MCF 10A (cell line): ENCODE data around the gene KRTAP22-2. TPM values are rescaled to one million over a fixed set of nuclear protein-coding genes. Genes with fewer than 3 reads are reported as not detected.

Source experiments
- Bru-seq: library from RNA; stranded (reverse); fragments of 400-500 nt; gene quantifications from one replicate; lab custom pipeline; 2021; lab: Mats Ljungman, UMichigan
- BruChase-seq, 2 experiments: library from RNA; stranded (reverse); fragments of 400-500 nt; gene quantifications; one replicate each; lab custom pipeline; 2021; lab: Mats Ljungman, UMichigan
- BruUV-seq: library from RNA; stranded (reverse); fragments of 400-500 nt; replicated peaks from 2 replicates; lab custom pipeline; 2021; lab: Mats Ljungman, UMichigan
- CTCF ChIA-PET: fragments of 300-600 bp; sonication (Branson Sonifier 250); formaldehyde crosslinking; extraction: SDS; loops from one replicate; lab custom pipeline; 2021; ENCODE audit warnings: antibody characterized with exemption, inconsistent platforms; lab: Yijun Ruan, JAX
- POLR2A ChIA-PET: fragments of 300-600, 350-650 bp; sonication (Branson Sonifier 250); formaldehyde crosslinking; extraction: SDS; loops from one replicate; lab custom pipeline; 2020; ENCODE audit warnings: antibody characterized with exemption, inconsistent platforms; lab: Yijun Ruan, JAX
- DNase-seq: peaks from one replicate; pipeline ENCODE4 v3.0.0-alpha.2; 2018; ENCODE audit not compliant: unreplicated experiment
- H3K27ac Mint-ChIP-seq: one replicate; pipeline ENCODE4 v1.8.0; 2022; ENCODE audit warnings: mild to moderate bottlenecking, low read depth, mixed read lengths; ENCODE audit not compliant: unreplicated experiment
- H3K27me3 Mint-ChIP-seq: one replicate; pipeline ENCODE4 v1.8.0; 2022; ENCODE audit warnings: mixed read lengths; ENCODE audit not compliant: insufficient read depth, unreplicated experiment
- H3K36me3 Mint-ChIP-seq: one replicate; pipeline ENCODE4 v1.8.0; 2022; ENCODE audit warnings: mild to moderate bottlenecking, moderate library complexity, mixed read lengths; ENCODE audit not compliant: insufficient read depth, unreplicated experiment
- H3K4me1 Mint-ChIP-seq: one replicate; pipeline ENCODE4 v1.8.0; 2022; ENCODE audit warnings: mixed read lengths; ENCODE audit not compliant: insufficient read depth, unreplicated experiment
- H3K4me3 Mint-ChIP-seq: one replicate; pipeline ENCODE4 v1.8.0; 2022; ENCODE audit warnings: mild to moderate bottlenecking, moderate library complexity, mixed read lengths; ENCODE audit not compliant: unreplicated experiment
- H3K9me3 Mint-ChIP-seq: one replicate; pipeline ENCODE4 v1.8.0; 2022; ENCODE audit warnings: mixed read lengths; ENCODE audit not compliant: unreplicated experiment
- CTCF ChIP-seq: fragments of 200-600 bp; IDR thresholded peaks from one replicate; pipeline ENCODE4 v1.8.0; 2022; ENCODE audit warnings: antibody characterized with exemption, mild to moderate bottlenecking; ENCODE audit not compliant: unreplicated experiment
- intact Hi-C: fragments of 100-400 bp; cut with micrococcal nuclease; formaldehyde crosslinking; loops from 2 replicates; pipeline ENCODE4 v1.14.1; 2022
- long read RNA-seq: library from polyadenylated mRNA; stranded (forward); transcript quantifications from one replicate; pipeline ENCODE4 v2.0.0, GENCODE V29; 2022
- total RNA-seq: library from RNA; stranded (reverse); gene quantifications from 2 replicates; pipeline ENCODE4 v1.2.3, GENCODE V29; 2022

Gene KRTAP22-2
- not detected in 2 replicates for total RNA-seq
- not detected for Bru-seq, nascent RNA
- not detected for BruChase-seq, experiment 1, labeled RNA remaining after a 6-hour chase
- BruChase-seq, experiment 2, labeled RNA remaining after a 2-hour chase: not detected
- long read RNA-seq: 0 reads

- Mint-ChIP-seq H3K4me3 (no peak within 1 kb of the TSS), H3K27me3 (peaks cover 11% of the 10 kb centered on the region), H3K9me3 (no peaks in the 10 kb centered on the region), H3K27ac (no peak within 1 kb of the TSS), H3K36me3 (no peaks in the 10 kb centered on the region), H3K4me1 (no peaks in the 10 kb centered on the region)
- TF ChIP-seq CTCF: no peak
- intact Hi-C loops: no loop called here
- DNase-seq: no peak
- ChIA-PET CTCF (no interaction called here), POLR2A (no interaction called here)
- no TSS peak for BruUV-seq
Measured at GRCh38 chr21:30590297-30590696, at the start of gene KRTAP22-2. KRTAP22-2 (minus strand) TSS chr21:30590397.

DNA sequence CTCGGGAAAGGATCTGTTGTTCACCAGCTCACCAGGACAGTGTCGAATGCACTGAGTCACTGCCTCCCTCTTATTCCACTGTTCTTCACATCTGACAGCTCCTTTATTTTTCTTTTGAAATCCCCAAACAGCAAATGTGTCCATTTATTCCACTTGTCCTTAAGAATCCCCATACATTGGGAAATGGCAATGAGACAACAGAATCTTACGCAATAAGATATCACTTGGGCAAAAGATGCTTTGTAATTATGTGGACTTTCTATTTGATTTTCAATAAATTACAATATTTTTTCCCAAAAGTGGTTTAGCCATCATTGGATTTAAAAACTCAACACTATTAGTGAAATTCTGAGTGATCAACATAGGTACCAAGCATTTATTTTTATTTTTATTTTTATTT lies 48.5 kb upstream of the KRTAP22-2 start:
- POLR2A ChIA-PET: no interaction called here
- Mint-ChIP-seq H3K4me3 (no peak overlapping the region), H3K4me1 (no peaks in the 10 kb centered on the region), H3K36me3 (peaks cover 6% of the 10 kb centered on the region), H3K27me3 (no peaks in the 10 kb centered on the region), H3K27ac (no peak overlapping the region), H3K9me3 (peaks cover 4% of the 10 kb centered on the region)
- no peak for TF ChIP-seq CTCF
- CTCF ChIA-PET: no interaction called here
- no TSS peak for BruUV-seq
- DNase-seq: peak; percentile 5
- intact Hi-C loops: no loop called here

DNA sequence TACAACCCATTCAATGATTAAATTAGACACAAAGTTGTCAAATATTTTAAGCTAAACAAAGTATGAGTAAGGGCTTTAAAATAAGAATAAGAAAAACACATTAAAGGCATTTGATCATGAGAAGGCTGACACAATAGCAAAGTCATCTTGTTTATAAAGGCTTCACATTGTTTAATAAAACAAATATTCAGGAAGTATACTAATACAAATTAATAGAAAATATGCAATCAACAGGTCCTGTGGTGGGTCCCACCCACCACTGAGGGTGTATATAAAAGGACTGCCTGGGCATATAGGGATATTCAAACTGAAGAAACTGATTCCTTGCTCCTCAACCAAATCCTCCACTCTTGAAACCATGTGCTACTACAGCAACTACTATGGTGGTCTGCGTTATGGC lies 44.7 kb upstream of the KRTAP22-2 start, which contains the start of gene KRTAP20-2:
Gene KRTAP20-2, plus strand, starts transcription at position 301 of the 400 bp plus-strand sequence. Its CDS starts 58 bp downstream, at position 359.
- Mint-ChIP-seq H3K36me3 (peaks cover 6% of the 10 kb centered on the region), H3K4me3 (no peak within 1 kb of the TSS), H3K27ac (no peak within 1 kb of the TSS), H3K27me3 (no peaks in the 10 kb centered on the region), H3K9me3 (peaks cover 8% of the 10 kb centered on the region), H3K4me1 (no peaks in the 10 kb centered on the region)
- TF ChIP-seq CTCF: no peak
- intact Hi-C loops: no loop called here
- no TSS peak for BruUV-seq
- POLR2A ChIA-PET: no interaction called here
- no peak for DNase-seq
- CTCF ChIA-PET: no interaction called here

DNA sequence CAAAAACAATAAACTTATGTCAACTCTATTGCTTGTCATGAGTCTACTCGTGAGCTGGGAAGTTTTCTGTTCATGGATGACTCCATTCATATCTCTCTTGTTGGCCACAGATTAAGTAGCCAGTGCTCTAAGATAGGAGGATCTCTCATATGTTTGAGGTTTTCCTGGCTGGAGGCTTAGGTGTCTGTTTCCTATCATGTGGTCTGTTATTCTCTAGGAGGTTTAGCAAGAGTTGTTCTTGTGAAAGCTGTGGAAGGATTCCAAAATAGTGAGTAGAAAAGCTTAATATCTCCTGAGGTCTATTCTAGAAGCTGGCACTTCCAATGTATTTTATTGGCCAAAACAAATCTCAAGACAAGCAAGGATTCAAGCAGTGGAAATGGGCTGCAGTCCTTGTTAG lies 39.0 kb upstream of the KRTAP22-2 start:
- peaks cover 15% of the 10 kb centered on the region for H3K9me3 Mint-ChIP-seq
- no peak for TF ChIP-seq CTCF
- peak; percentile 4 for DNase-seq
- intact Hi-C loops: no loop called here
- H3K36me3 Mint-ChIP-seq: no peaks in the 10 kb centered on the region
- H3K4me3 Mint-ChIP-seq: no peak overlapping the region
- ChIA-PET POLR2A (no interaction called here), CTCF (interaction anchor here (0.9 kb wide), 1 partner anchor 210 kb away, joined by 3 read pairs; no protein-coding TSS in a partner anchor)
- no peak overlapping the region for H3K27ac Mint-ChIP-seq
- H3K27me3 Mint-ChIP-seq: no peaks in the 10 kb centered on the region
- no TSS peak for BruUV-seq
- no peaks in the 10 kb centered on the region for H3K4me1 Mint-ChIP-seq
